DMS 273 treated with DMSO at 0.1 percent for 48 hours (cell line): ENCODE data around the gene MFSD2A.
"Not testable (repeated sequence)": the region's sequence is repeated elsewhere in the genome, so short reads cannot be mapped to it uniquely, and the experiment has no call there.

ENCODE experiments used
- DNase-seq: peaks from one replicate; lab custom pipeline; 2025; lab: John Stamatoyannopoulos, UW

The MFSD2A gene

GRCh38 chr1:39969048-39969447 lies 14.1 kb downstream of the MFSD2A start:
- DNase-seq, result no peak

- DNase-seq, result no peak
These were observed 14.8 kb downstream of the MFSD2A start for GRCh38 chr1:39969531-39970270.

- DNase-seq, result peak; percentile 91
These were observed 15.3 kb downstream of the MFSD2A start for GRCh38 chr1:39970274-39970673.

- no peak for DNase-seq
These were observed 16.2 kb downstream of the MFSD2A start for GRCh38 chr1:39971138-39971537.

- peak; percentile 99 for DNase-seq
These were observed 18.7 kb downstream of the MFSD2A start for GRCh38 chr1:39973503-39974135.

- no peak for DNase-seq
These were observed 21.8 kb downstream of the MFSD2A start for GRCh38 chr1:39976732-39977131.

- DNase-seq, result no peak
These were observed 22.3 kb downstream of the MFSD2A start for GRCh38 chr1:39977202-39977601.

- DNase-seq, result no peak
These were observed 24.7 kb downstream of the MFSD2A start for GRCh38 chr1:39979654-39980053.

- DNase-seq, result no peak
These were observed 25.8 kb downstream of the MFSD2A start for GRCh38 chr1:39980555-39981313.

- no peak for DNase-seq
These were observed 26.4 kb downstream of the MFSD2A start for GRCh38 chr1:39981385-39981784.

- no peak for DNase-seq
These were observed 27.0 kb downstream of the MFSD2A start for GRCh38 chr1:39981945-39982344.

- DNase-seq, result not testable (repeated sequence)
These were observed 29.5 kb downstream of the MFSD2A start for GRCh38 chr1:39984480-39984879.

- DNase-seq, result no peak
These were observed 30.0 kb downstream of the MFSD2A start for GRCh38 chr1:39984951-39985350.

- peak; percentile 99 for DNase-seq
These were observed 32.9 kb downstream of the MFSD2A start for GRCh38 chr1:39987869-39988268.

GRCh38 chr1:39988618-39989343 lies 33.8 kb downstream of the MFSD2A start:
- no peak for DNase-seq

- DNase-seq, result no peak
These were observed 35.5 kb downstream of the MFSD2A start for GRCh38 chr1:39990428-39990827.

- DNase-seq, result no peak
These were observed 37.3 kb downstream of the MFSD2A start for GRCh38 chr1:39992234-39992633.

GRCh38 chr1:39992888-39993287 lies 37.9 kb downstream of the MFSD2A start:
- DNase-seq, result no peak

- peak; percentile 92 for DNase-seq
These were observed 41.0 kb downstream of the MFSD2A start for GRCh38 chr1:39995973-39996393.

- no peak for DNase-seq
These were observed 41.6 kb downstream of the MFSD2A start for GRCh38 chr1:39996396-39997004.

GRCh38 chr1:40001456-40001855 lies 46.5 kb downstream of the MFSD2A start:
- peak; percentile 88 for DNase-seq
